IMR-90 (cell line): Measurements from ENCODE around the gene PTPRG. TPM values are rescaled to one million over a fixed set of nuclear protein-coding genes. Genes with fewer than 3 reads are reported as not detected.

Experiments
- ATAC-seq: fragments of 200-7000 bp; cut with Tn5 transposase; 2 replicates; pipeline ENCODE4 v1.9.1; 2020; ENCODE audit warnings: low read depth, mild to moderate bottlenecking, moderate library complexity
- BruUV-seq: library from RNA; stranded (reverse); fragments of 400-500 nt; replicated peaks from 2 replicates; lab custom pipeline; 2021; lab: Mats Ljungman, UMichigan
- CTCF ChIA-PET: fragments of 300-600 bp; formaldehyde crosslinking; extraction: SDS; loops from one replicate; lab custom pipeline; 2021; ENCODE audit warnings: antibody characterized with exemption; lab: Yijun Ruan, JAX
- POLR2A ChIA-PET: fragments of 300-600 bp; sonication (Branson Sonifier 250); formaldehyde crosslinking; loops from one replicate; lab custom pipeline; 2022; ENCODE audit warnings: antibody characterized with exemption; ENCODE audit not compliant: unreplicated experiment; lab: Charles Lee
- DNase-seq: peaks from one replicate; pipeline ENCODE4 v3.0.0; 2013
- H2AFZ ChIP-seq: replicated peaks from 2 replicates; pipeline ENCODE3; 2013; ENCODE audit warnings: low read length, mild to moderate bottlenecking; ENCODE audit not compliant: poor library complexity
- H2AK5ac ChIP-seq: 2 replicates; pipeline ENCODE4 v1.6.1; 2013; ENCODE audit warnings: low read depth, low read length, inconsistent platforms
- H2AK9ac ChIP-seq: replicated peaks from 2 replicates; pipeline ENCODE3; 2013; ENCODE audit warnings: mild to moderate bottlenecking, low read depth, low read length, moderate library complexity; ENCODE audit not compliant: poor library complexity
- H2BK120ac ChIP-seq: 2 replicates; pipeline ENCODE4 v1.6.1; 2013; ENCODE audit warnings: low read depth, low read length, inconsistent platforms
- H2BK15ac ChIP-seq: 3 replicates; pipeline ENCODE4 v1.6.1; 2013; ENCODE audit warnings: low read depth, low read length, inconsistent platforms
- H2BK20ac ChIP-seq: 2 replicates; pipeline ENCODE4 v1.6.1; 2013; ENCODE audit warnings: low read depth, mild to moderate bottlenecking, inconsistent platforms, low read length, moderate library complexity
- H2BK5ac ChIP-seq: 2 replicates; pipeline ENCODE4 v1.6.1; 2013; ENCODE audit warnings: mild to moderate bottlenecking, low read depth, low read length, inconsistent platforms; ENCODE audit not compliant: poor library complexity, severe bottlenecking
- H3K14ac ChIP-seq: replicated peaks from 2 replicates; pipeline ENCODE4 v1.6.1; 2013; ENCODE audit warnings: low read depth, low read length, inconsistent platforms
- H3K18ac ChIP-seq: 2 replicates; pipeline ENCODE4 v1.6.1; 2013; ENCODE audit warnings: low read depth, low read length, control low read depth
- H3K23ac ChIP-seq: 2 replicates; pipeline ENCODE4 v1.6.1; 2013; ENCODE audit warnings: low read depth, low read length, inconsistent platforms
- H3K27ac ChIP-seq: 2 replicates; pipeline ENCODE4 v1.5.1; 2013; ENCODE audit warnings: mild to moderate bottlenecking, control low read depth, low read length; ENCODE audit not compliant: insufficient read depth
- H3K27me3 ChIP-seq: 2 replicates; pipeline ENCODE4 v1.6.1; 2013; ENCODE audit warnings: low read length; ENCODE audit not compliant: control insufficient read depth, insufficient read depth
- H3K36me3 ChIP-seq: 2 replicates; pipeline ENCODE4 v1.6.1; 2013; ENCODE audit warnings: low read length, mixed read lengths; ENCODE audit not compliant: control insufficient read depth, insufficient read depth
- H3K4ac ChIP-seq: 2 replicates; pipeline ENCODE4 v1.6.1; 2013; ENCODE audit warnings: low read depth, low read length, inconsistent platforms
- H3K4me1 ChIP-seq: 2 replicates; pipeline ENCODE4 v1.6.1; 2013; ENCODE audit warnings: low read length, mixed read lengths; ENCODE audit not compliant: control insufficient read depth, insufficient read depth
- H3K4me2 ChIP-seq: 2 replicates; pipeline ENCODE4 v1.6.1; 2013; ENCODE audit warnings: low read depth, mild to moderate bottlenecking, control low read depth, low read length, moderate library complexity
- H3K4me3 ChIP-seq: 2 replicates; pipeline ENCODE4 v1.5.1; 2013; ENCODE audit warnings: low read depth, mild to moderate bottlenecking, control low read depth, low read length, moderate library complexity; ENCODE audit not compliant: insufficient read depth
- H3K56ac ChIP-seq: 2 replicates; pipeline ENCODE4 v1.6.1; 2013; ENCODE audit warnings: low read length, inconsistent platforms; ENCODE audit not compliant: insufficient read depth; ENCODE audit errors: extremely low read depth
- H3K79me1 ChIP-seq, 2 experiments: 2 replicates each; pipeline ENCODE4 v1.6.1; 2013; ENCODE audit warnings: low read length in 2 of 2, inconsistent platforms in 1 of 2, low read depth in 1 of 2
- H3K9ac ChIP-seq: 2 replicates; pipeline ENCODE4 v1.6.1; 2013; ENCODE audit warnings: low read depth, low read length, control low read depth
- H3K9me1 ChIP-seq: 2 replicates; pipeline ENCODE4 v1.6.1; 2013; ENCODE audit warnings: low read length, inconsistent platforms; ENCODE audit not compliant: insufficient read depth
- H3K9me3 ChIP-seq: 2 replicates; pipeline ENCODE4 v1.6.1; 2013; ENCODE audit warnings: low read length; ENCODE audit not compliant: control insufficient read depth, insufficient read depth
- H4K20me1 ChIP-seq: 2 replicates; pipeline ENCODE4 v1.6.1; 2013; ENCODE audit warnings: low read length, inconsistent platforms; ENCODE audit not compliant: insufficient read depth
- H4K5ac ChIP-seq: 2 replicates; pipeline ENCODE4 v1.6.1; 2013; ENCODE audit warnings: mild to moderate bottlenecking, low read depth, low read length, control low read depth
- H4K8ac ChIP-seq, 2 experiments: 2 replicates each; pipeline ENCODE4 v1.6.1; 2013; ENCODE audit warnings: low read depth in 2 of 2, low read length in 2 of 2, control low read depth in 1 of 2, inconsistent platforms in 1 of 2
- H4K91ac ChIP-seq: 2 replicates; pipeline ENCODE4 v1.6.1; 2013; ENCODE audit warnings: low read depth, low read length, inconsistent platforms; ENCODE audit not compliant: insufficient read depth
- BHLHE40 ChIP-seq: fragments of 150-350 bp; IDR thresholded peaks from 2 replicates; pipeline ENCODE4 v1.6.1; 2016; ENCODE audit warnings: mild to moderate bottlenecking, low read depth, low read length
- FOS ChIP-seq: fragments of 150-350 bp; IDR thresholded peaks from 2 replicates; pipeline ENCODE4 v1.6.1; 2016; ENCODE audit warnings: low read depth, low read length
- MAZ ChIP-seq: IDR thresholded peaks from 2 replicates; pipeline ENCODE4 v1.6.1; 2012; ENCODE audit warnings: low read depth, mild to moderate bottlenecking, low read length, improper control_type of control experiment, moderate library complexity, borderline replicate concordance
- MXI1 ChIP-seq: IDR thresholded peaks from 2 replicates; pipeline ENCODE4 v1.6.1; 2012; ENCODE audit warnings: low read depth, mild to moderate bottlenecking, low read length, moderate library complexity, borderline replicate concordance
- NFE2L2 ChIP-seq: fragments of 150-350 bp; IDR thresholded peaks from 2 replicates; pipeline ENCODE4 v1.6.1; 2016; ENCODE audit warnings: low read depth, mild to moderate bottlenecking, low read length
- POLR2A ChIP-seq: IDR thresholded peaks from 2 replicates; pipeline ENCODE4 v1.6.1; 2012; ENCODE audit warnings: mild to moderate bottlenecking, low read depth, low read length
- RAD21 ChIP-seq: IDR thresholded peaks from 2 replicates; pipeline ENCODE4 v1.6.1; 2012; ENCODE audit warnings: low read length, improper control_type of control experiment
- RCOR1 ChIP-seq: IDR thresholded peaks from 2 replicates; pipeline ENCODE4 v1.6.1; 2012; ENCODE audit warnings: mild to moderate bottlenecking, low read length, improper control_type of control experiment; ENCODE audit not compliant: insufficient replicate concordance
- RFX5 ChIP-seq: IDR thresholded peaks from 2 replicates; pipeline ENCODE4 v1.8.0; 2012; ENCODE audit warnings: low read depth, mild to moderate bottlenecking, low read length, moderate library complexity
- SMC3 ChIP-seq: fragments of 150-350 bp; IDR thresholded peaks from 2 replicates; pipeline ENCODE4 v1.6.1; 2016; ENCODE audit warnings: low read depth, mild to moderate bottlenecking, antibody characterized with exemption, low read length, moderate library complexity
- WGBS, 2 experiments: methylation state at CpG; one replicate each; pipeline versions ENCODE4 v1.1.5 to v1.1.7; 2013; ENCODE audit warnings: missing lambda C conversion rate in 2 of 2; ENCODE audit not compliant: insufficient read length in 1 of 2; ENCODE audit errors: extremely low coverage in 2 of 2; 5-methylcytosine and 5-hydroxymethylcytosine counted together
- dilution Hi-C: fragments of 300-500 bp; cut with HindIII; formaldehyde crosslinking; loops from one replicate; pipeline ENCODE4 v1.14.3; 2018; ENCODE audit warnings: low sequenced_read_pairs; ENCODE audit not compliant: unreplicated experiment
- in situ Hi-C: fragments of 300-500 bp; cut with MboI; formaldehyde crosslinking; loops from 3 replicates; pipeline ENCODE4 v1.14.3; 2019; ENCODE audit warnings: low sequenced_read_pairs, inconsistent platforms, mixed read lengths
- intact Hi-C: fragments of 100-400 bp; cut with micrococcal nuclease; formaldehyde crosslinking; loops from 2 replicates; pipeline ENCODE4 v1.10.0; 2022
- polyA plus RNA-seq, 3 experiments: library from polyadenylated mRNA; depleted of rRNA; stranded (reverse); fragments of >200 nt; gene quantifications; 2 replicates each; pipeline ENCODE4 v1.2.3, GENCODE V29; 2012; ENCODE audit warnings: low replicate concordance in 1 of 3
- total RNA-seq: library from RNA; depleted of rRNA; stranded (reverse); fragments of >200 nt; gene quantifications from 2 replicates; pipeline ENCODE4 v1.2.3, GENCODE V29; 2012
- TF ChIP-seq, protein P1 (sequence below): conservative IDR thresholded peaks from 2 replicates; pipeline ENCODE4 v1.5.1; 2012; ENCODE audit warnings: mild to moderate bottlenecking, low read depth, low read length, improper control_type of control experiment
- TF ChIP-seq, protein P2 (sequence below): fragments of 150-350 bp; IDR thresholded peaks from 2 replicates; pipeline ENCODE4 v1.6.1; 2017; ENCODE audit warnings: mild to moderate bottlenecking, antibody characterized with exemption, low read length, low read depth
- TF ChIP-seq, protein P3 (sequence below): fragments of 150-350 bp; IDR thresholded peaks from 2 replicates; pipeline ENCODE4 v1.6.1; 2016; ENCODE audit warnings: low read depth, mild to moderate bottlenecking, low read length, moderate library complexity, borderline replicate concordance

PTPRG gene
- total and polyA plus RNA-seq, 2 of the 4 experiments (the other 2 are of a cell fraction): 7.7 to 31.0 TPM

DNA sequence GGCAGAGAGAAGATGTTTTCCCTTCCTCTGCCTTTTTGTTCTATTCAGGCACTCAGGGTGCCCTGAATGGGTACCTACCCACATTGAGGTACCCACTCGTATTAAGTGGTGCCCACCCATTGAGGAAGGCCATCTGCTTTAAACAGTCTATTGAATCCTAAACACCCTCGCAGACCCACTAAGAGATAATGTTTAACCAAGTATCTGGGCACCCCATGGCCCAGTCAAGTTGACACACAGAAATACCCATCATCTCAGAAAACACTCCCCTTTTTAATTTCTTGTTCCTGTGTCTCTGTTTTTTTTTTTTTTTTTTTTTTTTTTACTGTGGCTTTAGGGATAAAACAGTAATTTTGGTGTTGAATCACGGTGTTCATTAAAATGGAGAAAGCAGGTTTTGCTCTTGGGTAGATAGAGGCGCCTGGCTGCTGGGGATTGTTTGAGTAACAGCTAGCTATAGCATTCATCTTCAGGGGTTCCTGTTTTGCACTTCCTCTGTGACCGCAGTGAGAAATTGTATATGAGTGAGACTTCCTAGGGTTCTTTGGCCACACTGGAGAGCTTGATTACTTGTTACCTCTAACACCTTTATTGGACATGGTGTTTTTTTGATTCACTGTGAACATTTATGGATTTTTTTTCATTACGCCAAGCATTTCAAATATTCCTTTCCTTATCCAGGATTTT is 259.1 kb downstream of the PTPRG start (continued):
- no peak for TF ChIP-seq RAD21

DNA sequence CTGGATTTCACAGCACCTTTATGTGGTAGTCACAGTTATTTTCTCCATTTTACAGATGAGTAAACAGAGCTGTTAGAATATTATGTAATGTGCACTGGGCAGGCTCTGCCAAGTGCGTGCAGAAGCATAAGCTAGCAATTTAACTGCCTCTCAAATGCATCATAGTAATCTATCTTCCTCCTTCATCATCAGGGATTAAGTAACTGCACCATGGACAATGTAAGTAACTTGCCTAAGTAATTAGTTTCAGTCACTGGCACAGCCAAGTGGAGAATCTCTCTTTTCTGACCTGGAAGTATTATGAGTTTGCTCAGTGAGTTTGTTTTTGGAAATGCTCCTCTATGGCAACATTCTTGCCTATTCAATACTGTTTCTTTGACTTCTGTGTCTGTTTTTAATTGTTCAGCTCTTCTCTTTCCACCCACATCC is 260.5 kb downstream of the PTPRG start:
- no peak overlapping the region for H2AK5ac ChIP-seq
- no peak overlapping the region for H4K8ac ChIP-seq
- H3K9me3 ChIP-seq: no peaks in the 10 kb centered on the region
- H3K4me1 ChIP-seq: peaks cover 3% of the 10 kb centered on the region; the same call in 1 of the 2 replicates
- no peak overlapping the region for H2BK20ac ChIP-seq
- no peak overlapping the region for H4K5ac ChIP-seq
- no peak overlapping the region for H3K56ac ChIP-seq
- H3K9ac ChIP-seq: no peak overlapping the region
- DNase-seq: peak; percentile 19
- no peak overlapping the region for H4K91ac ChIP-seq
- dilution Hi-C loops (no loop called here), intact Hi-C loops (no loop called here), in situ Hi-C loops (no loop called here)
- H2AK9ac ChIP-seq: no peak overlapping the region
- H3K23ac ChIP-seq: no peak overlapping the region
- no peak overlapping the region for H2BK120ac ChIP-seq
- no peak overlapping the region for H2BK15ac ChIP-seq
- no peak for ATAC-seq
- no peak overlapping the region for H2AFZ ChIP-seq
- BruUV-seq: no TSS peak
- H3K79me1 ChIP-seq: peaks cover 21 to 28% of the 10 kb centered on the region in 2 experiments
- POLR2A ChIA-PET: no interaction called here
- no peak overlapping the region for H3K27ac ChIP-seq
- no peak overlapping the region for H3K4me2 ChIP-seq
- CTCF ChIA-PET: no interaction called here
- WGBS, 2 experiments: no CpG with 5 or more reads among the region's 1 CpG
- no peak overlapping the region for H2BK5ac ChIP-seq
- no peak overlapping the region for H3K18ac ChIP-seq
- 0 out of 2 replicates have a peak, but pooled peaks cover 3% of the 10 kb centered on the region for H4K20me1 ChIP-seq
- H3K4ac ChIP-seq: no peak overlapping the region
- H3K4me3 ChIP-seq: no peak overlapping the region
- no peaks in the 10 kb centered on the region for H3K27me3 ChIP-seq
- no peaks in the 10 kb centered on the region for H3K36me3 ChIP-seq
- no peak overlapping the region for H3K14ac ChIP-seq
- H3K9me1 ChIP-seq: peaks cover 5% of the 10 kb centered on the region
- TF ChIP-seq, protein P1, sequence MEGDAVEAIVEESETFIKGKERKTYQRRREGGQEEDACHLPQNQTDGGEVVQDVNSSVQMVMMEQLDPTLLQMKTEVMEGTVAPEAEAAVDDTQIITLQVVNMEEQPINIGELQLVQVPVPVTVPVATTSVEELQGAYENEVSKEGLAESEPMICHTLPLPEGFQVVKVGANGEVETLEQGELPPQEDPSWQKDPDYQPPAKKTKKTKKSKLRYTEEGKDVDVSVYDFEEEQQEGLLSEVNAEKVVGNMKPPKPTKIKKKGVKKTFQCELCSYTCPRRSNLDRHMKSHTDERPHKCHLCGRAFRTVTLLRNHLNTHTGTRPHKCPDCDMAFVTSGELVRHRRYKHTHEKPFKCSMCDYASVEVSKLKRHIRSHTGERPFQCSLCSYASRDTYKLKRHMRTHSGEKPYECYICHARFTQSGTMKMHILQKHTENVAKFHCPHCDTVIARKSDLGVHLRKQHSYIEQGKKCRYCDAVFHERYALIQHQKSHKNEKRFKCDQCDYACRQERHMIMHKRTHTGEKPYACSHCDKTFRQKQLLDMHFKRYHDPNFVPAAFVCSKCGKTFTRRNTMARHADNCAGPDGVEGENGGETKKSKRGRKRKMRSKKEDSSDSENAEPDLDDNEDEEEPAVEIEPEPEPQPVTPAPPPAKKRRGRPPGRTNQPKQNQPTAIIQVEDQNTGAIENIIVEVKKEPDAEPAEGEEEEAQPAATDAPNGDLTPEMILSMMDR: no peak
- no peak for TF ChIP-seq FOS
- TF ChIP-seq, protein P2, sequence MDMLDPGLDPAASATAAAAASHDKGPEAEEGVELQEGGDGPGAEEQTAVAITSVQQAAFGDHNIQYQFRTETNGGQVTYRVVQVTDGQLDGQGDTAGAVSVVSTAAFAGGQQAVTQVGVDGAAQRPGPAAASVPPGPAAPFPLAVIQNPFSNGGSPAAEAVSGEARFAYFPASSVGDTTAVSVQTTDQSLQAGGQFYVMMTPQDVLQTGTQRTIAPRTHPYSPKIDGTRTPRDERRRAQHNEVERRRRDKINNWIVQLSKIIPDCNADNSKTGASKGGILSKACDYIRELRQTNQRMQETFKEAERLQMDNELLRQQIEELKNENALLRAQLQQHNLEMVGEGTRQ: no peak
- TF ChIP-seq SMC3: no peak
- TF ChIP-seq MXI1: no peak
- no peak for TF ChIP-seq POLR2A
- no peak for TF ChIP-seq BHLHE40
- no peak for TF ChIP-seq RCOR1
- TF ChIP-seq RFX5: no peak
- TF ChIP-seq, protein P3, sequence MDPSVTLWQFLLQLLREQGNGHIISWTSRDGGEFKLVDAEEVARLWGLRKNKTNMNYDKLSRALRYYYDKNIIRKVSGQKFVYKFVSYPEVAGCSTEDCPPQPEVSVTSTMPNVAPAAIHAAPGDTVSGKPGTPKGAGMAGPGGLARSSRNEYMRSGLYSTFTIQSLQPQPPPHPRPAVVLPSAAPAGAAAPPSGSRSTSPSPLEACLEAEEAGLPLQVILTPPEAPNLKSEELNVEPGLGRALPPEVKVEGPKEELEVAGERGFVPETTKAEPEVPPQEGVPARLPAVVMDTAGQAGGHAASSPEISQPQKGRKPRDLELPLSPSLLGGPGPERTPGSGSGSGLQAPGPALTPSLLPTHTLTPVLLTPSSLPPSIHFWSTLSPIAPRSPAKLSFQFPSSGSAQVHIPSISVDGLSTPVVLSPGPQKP: no peak
- no peak for TF ChIP-seq NFE2L2
- TF ChIP-seq RAD21: no peak
- TF ChIP-seq MAZ: no peak
